ENCODE results near the gene A3GALT2.

The A3GALT2 gene

DNA sequence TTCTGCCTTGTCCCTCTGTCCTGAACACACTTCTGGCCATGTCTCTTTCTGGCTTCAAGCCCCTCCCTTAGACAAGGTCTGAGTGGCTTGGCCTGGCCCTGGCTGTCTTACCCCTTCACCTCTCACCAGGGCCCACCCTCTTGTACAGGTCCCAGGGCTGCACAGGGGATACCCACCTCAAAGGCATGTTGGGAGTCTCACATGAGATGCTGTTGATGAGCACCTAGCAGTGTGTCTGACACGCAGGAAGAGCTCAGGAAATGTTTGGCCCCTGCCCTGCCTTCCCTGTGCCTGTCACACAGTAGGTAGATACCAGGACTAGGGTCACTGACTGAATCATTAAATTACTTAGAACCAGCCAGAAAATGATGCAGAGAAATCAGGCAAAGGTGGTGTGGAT is 48.0 kb downstream of the A3GALT2 start:
- H3K4me3 ChIP-seq (ENCODE audit: control insufficient read depth, low read depth, low read length), result no peak overlapping the region
- no peak for DNase-seq (ENCODE audit: low read depth)
- TF ChIP-seq, protein P1, sequence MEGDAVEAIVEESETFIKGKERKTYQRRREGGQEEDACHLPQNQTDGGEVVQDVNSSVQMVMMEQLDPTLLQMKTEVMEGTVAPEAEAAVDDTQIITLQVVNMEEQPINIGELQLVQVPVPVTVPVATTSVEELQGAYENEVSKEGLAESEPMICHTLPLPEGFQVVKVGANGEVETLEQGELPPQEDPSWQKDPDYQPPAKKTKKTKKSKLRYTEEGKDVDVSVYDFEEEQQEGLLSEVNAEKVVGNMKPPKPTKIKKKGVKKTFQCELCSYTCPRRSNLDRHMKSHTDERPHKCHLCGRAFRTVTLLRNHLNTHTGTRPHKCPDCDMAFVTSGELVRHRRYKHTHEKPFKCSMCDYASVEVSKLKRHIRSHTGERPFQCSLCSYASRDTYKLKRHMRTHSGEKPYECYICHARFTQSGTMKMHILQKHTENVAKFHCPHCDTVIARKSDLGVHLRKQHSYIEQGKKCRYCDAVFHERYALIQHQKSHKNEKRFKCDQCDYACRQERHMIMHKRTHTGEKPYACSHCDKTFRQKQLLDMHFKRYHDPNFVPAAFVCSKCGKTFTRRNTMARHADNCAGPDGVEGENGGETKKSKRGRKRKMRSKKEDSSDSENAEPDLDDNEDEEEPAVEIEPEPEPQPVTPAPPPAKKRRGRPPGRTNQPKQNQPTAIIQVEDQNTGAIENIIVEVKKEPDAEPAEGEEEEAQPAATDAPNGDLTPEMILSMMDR (IDR thresholded peaks at IDR 0.05; ENCODE audit: control insufficient read depth, insufficient read depth, low read depth, low read length, missing control alignments), result no peak

DNA sequence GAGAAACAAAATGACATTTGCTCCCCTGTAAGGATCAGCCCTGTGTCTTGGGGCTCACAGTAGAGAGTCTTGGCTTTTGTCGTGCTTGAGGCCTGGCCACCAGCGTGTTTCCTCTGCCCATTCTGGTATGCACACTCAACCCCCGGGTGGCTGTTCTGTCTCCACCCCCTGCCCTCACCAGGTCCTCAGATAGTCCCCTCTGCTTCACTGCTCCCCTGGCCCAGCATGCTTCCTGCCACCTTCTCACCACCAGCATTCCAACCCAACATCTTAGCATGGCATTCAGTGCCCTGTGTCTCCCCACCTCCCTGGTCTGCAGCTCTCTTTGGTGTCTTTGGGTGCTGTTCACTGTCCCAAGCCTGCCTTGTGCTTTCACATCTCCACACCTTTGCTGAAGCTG is 48.4 kb downstream of the A3GALT2 start:
- no peak overlapping the region for H3K4me3 ChIP-seq (ENCODE audit: control insufficient read depth, low read depth, low read length)
- DNase-seq (ENCODE audit: low read depth), result no peak
- TF ChIP-seq, protein P1 (IDR thresholded peaks at IDR 0.05; ENCODE audit: control insufficient read depth, insufficient read depth, low read depth, low read length, missing control alignments), result no peak

DNA sequence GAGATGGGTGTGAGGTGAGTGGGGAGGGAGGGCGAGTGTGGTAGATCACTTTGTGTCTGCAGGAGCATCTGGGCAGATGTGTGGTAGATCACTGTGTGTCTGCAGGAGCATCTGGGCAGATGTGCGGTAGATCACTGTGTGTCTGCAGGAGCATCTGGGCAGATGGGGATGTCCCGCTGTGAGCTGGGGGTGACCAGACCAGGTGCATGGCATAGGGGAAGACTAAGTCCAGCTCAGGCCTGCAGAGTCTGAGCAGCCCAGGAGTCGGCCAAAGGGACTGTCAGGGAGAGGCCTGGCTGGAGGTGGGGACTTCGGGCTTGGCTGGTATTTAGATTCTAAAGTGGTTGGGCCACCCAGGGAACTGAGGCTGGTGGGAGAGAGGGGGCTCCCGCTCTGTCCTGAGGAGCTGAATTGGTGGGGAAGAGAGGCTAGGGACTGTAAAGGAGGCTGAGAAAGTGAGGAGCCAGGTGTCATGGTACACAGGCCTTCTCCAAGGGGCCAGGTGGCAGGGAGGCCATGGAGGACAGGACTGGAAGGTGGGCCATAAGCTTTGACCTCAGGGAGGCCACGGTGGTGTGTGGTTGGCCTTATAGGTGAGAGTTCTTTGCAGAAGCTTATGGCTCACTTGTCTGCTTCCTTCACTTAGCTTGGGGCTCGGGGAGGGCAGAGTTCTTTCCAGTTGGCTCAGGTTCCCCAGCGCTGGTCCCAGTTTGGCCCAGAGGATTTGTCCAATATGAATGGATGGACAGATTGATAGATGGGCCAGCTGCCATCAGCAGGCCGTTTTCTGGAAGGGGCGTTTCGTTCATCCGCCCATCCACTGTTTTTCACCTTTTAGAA is 49.0 kb downstream of the A3GALT2 start:
- DNase-seq (ENCODE audit: low read depth), result no peak
- no peak overlapping the region for H3K4me3 ChIP-seq (ENCODE audit: control insufficient read depth, low read depth, low read length)
- TF ChIP-seq, protein P1 (IDR thresholded peaks at IDR 0.05; ENCODE audit: control insufficient read depth, insufficient read depth, low read depth, low read length, missing control alignments), result no peak

DNA sequence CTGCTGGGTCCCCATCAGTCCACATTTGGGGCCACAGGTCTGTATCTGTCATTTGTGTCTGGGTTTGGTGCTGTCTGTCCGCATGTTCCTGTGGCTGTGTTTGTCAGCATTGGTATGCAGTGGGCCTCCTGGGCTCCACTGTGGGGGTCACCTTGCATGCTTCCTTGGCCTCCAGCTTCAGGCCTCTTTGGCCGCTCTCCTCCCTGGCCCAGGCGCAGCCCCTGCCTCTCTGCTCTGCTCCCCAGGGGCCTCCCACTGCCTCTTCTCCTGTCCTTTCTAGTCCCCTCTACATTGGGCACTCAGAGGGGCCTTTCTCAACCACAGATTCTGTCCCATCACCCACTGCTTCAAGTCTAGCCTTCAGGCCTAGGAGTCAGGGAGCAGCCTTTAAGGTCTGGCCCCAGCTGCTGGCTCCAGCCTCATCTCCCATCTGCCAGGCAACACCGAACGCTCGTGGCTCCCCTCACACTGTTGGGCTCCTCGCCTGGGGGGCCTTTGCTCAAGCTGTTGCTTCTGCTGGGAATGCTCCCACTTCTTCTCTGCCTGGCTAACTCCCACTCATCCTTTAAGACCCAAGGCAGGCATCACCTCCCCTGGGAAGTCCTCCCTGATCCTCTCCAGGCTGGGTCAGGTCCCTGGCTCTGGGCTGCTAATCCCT is 50.0 kb downstream of the A3GALT2 start:
- no peak overlapping the region for H3K4me3 ChIP-seq (ENCODE audit: control insufficient read depth, low read depth, low read length)
- TF ChIP-seq, protein P1 (IDR thresholded peaks at IDR 0.05; ENCODE audit: control insufficient read depth, insufficient read depth, low read depth, low read length, missing control alignments), result no peak
- no peak for DNase-seq (ENCODE audit: low read depth)

DNA sequence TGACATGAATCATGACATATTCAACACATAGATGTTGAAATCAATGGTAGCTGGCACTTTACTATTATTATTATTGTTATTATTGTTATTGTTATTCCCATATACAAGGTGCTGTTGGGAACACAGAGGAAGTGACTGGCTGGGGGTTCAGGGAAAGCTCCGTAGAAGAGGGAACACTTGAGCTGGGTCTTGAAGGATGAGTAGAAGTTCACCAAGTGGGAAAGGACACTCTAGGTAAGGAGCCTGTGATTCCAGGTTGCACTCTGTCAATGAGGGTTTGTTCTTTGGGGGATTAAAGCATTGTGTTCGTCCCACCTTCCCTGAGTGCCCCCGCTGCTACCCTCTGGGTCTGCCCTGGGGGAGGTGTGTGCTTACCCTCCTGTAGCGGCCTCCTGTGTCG is 50.5 kb downstream of the A3GALT2 start:
- no peak overlapping the region for H3K4me3 ChIP-seq (ENCODE audit: control insufficient read depth, low read depth, low read length)
- TF ChIP-seq, protein P1 (IDR thresholded peaks at IDR 0.05; ENCODE audit: control insufficient read depth, insufficient read depth, low read depth, low read length, missing control alignments), result no peak
- DNase-seq (ENCODE audit: low read depth), result no peak

DNA sequence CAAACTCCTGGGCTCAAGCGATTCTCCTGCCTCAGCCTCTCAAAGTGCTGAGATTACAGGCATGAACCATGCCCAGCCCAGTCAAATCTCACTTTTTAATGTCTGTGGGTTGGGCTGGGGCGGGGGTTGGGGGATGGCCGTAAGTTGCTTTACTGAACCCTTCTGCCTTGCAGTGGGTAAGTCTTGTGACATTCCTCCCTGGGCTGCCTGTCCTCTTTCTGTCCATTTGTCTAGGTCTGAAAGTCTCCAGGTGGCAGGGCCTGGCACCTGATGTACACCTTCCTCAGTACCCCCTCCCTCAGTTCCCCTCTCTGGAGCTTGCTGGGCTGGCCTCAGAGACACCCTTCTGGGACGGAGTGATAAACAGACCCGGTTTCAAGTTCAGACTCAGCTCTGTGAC is 51.3 kb downstream of the A3GALT2 start:
- DNase-seq (ENCODE audit: low read depth), result no peak
- TF ChIP-seq, protein P1 (IDR thresholded peaks at IDR 0.05; ENCODE audit: control insufficient read depth, insufficient read depth, low read depth, low read length, missing control alignments), result no peak
- H3K4me3 ChIP-seq (ENCODE audit: control insufficient read depth, low read depth, low read length), result no peak overlapping the region

All from AG09309 (cell line).